Hypothalamus (tissue), 51 donors: Measurements from ENCODE around the gene NTN4.
"Not testable (repeated sequence)": the region's sequence is repeated elsewhere in the genome, so short reads cannot be mapped to it uniquely, and the experiment has no call there.

ENCODE experiments used
- DNase-seq, 51 donors: peaks; one replicate each; lab custom pipeline; 2025; lab: John Stamatoyannopoulos, UW

NTN4 gene

GRCh38 chr12:95802482-95803270 lies 12.1 kb upstream of the NTN4 start:
- no peak for DNase-seq

- DNase-seq: no peak
Observed at GRCh38 chr12:95796982-95797289, 6.4 kb upstream of the NTN4 start.

DNA sequence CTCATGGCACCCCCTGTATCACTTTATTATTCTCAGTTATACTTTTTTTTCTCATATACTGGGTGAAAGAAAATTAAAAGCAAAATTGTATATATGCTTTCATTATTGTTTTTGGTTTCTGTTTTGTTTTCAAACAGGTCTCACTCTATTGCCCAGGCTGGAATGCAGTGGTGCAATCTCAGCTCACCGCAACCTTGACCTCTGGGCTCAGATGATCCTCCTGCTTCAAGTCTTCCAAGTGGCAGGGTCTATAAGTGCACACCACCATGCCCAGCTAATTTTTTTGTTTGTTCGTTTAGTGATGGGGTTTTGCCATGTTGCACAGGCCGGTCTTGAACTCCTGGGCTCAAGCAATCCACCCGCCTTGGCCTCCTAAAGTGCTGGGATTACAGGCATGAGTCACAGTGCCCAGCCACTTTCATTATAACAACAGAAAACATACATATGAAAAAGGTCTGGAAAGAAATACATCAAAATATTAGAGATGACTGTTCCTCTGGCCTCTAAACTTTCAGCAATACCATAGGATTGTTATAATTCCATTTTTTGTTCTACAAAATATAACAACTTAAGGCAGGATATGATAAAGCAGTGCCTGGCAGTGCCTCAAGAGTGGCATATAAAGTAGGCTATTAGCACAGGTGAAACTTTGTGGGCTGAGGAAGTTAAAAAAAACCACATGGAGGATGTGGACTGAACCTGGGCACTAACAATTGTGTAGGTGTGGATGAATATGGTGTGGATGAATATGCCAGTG lies 5.8 kb upstream of the NTN4 start:
- no peak for DNase-seq

DNA sequence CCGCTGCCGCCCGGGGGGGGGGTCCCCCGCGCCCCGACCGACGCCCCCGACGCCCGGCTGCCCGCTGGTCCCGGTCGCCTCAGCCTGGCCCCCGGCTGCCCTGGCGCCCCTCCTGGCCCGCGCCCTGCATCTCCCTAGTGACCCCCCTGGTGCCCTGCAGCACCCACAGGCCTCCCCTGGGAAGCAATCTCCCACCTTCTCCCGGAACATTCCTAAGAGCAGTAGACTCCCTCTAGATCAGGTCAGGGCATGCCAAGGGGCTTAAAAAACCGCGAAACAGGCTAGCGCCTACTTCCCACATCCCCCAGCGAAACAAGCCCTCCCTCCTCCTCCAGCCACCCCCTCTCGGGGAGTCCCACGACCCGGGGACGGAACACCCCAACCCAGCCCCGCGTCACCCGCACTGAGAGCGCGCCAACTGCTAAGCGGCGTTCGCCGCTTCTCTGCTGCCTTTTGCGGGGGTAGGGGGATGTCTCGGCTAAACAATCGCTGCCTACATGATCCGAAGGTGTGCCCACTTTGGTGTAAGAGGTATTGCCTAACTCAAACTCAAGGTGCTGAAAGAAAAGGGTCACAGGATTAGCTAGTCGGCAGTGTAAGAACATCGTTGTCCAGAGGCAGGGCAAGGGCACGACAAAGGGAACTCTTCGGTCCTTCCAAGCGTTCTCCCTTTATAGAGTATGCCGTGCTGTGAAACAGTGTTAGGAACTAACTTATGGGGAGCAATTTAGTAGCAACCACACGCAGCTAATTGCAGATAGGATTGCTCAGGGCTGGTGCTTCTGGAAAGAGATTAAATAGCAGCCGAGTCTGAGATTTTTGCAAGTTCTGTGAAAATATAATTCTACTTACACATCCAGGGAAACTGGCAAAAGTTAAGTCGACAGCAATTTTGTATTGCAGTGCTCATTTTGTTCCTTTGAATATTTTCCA lies 619 bp upstream of the NTN4 start:
- peak in 5 of 51 donors; percentile 4 to 21 (median 6) for DNase-seq

GRCh38 chr12:95789126-95790032 lies 1.2 kb downstream of the NTN4 start:
- peak in 5 of 51 donors; percentile 12 to 40 (median 15) for DNase-seq

DNA sequence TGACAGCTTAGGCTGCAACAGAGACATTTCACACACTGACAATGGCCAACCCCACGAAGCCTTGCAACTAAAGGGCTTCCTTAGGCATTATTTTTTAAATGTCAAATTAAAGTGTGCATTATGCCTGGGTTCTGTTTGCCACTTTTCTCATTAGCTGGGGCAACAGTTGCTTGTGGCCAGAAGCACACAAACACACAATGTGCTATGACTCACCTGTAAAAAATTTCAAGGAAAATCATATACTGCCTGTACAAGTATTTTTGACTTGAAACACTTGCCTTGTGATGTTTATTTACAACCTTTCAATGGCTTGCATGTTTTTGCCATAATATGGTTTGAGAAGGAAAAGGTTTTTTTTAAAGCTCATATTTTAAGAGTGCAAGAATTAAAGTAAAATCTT lies 1.9 kb downstream of the NTN4 start:
- no peak for DNase-seq

DNA sequence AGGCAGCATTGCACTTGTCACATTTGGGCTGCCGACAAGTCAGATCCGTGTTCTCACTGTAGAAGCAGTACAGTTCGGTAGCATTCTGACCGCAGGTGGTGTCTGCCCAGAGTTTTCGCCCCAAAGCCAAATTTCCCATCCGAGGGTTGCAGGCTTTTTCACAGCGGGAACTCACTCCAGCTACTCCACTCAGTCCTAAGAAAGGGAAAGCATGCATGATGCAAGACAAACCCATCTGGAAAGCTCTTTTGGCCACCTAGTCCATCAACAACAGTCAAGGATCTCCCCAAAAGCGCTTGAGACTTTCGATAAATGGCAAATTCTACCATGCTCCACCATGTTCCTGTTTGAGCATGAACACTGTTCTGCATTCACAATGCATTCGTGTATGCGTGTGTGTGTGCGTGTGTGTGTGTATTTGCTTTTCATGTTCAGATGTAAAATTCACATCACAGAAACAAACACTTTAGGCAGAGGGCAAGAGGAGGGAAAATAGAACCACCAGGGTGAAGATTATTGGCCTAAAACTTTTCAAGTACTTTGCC lies 3.2 kb downstream of the NTN4 start:
- no peak for DNase-seq

- no peak for DNase-seq
Observed at GRCh38 chr12:95784915-95785314, 5.6 kb downstream of the NTN4 start.

DNA sequence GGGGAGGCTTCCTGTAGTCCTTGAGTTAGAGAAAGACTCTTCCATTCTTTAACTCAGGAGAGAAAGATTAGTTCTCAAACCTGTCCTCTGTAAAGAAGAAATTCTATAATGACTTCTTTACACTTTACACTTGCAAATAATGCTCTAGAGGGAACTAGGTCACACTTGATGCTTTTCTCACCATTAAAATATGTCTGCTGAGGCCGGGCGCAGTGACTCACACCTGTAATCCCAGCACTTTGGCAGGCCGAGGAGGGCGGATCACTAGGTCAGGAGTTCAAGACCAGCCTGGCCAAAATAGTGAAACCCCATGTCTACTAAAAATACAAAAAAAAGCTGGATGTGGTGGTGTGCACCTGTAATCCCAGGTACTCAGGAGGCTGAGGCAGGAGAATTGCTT lies 6.3 kb downstream of the NTN4 start:
- DNase-seq: no peak

- DNase-seq: not testable (repeated sequence)
Observed at GRCh38 chr12:95775466-95775865, 15.1 kb downstream of the NTN4 start.

DNA sequence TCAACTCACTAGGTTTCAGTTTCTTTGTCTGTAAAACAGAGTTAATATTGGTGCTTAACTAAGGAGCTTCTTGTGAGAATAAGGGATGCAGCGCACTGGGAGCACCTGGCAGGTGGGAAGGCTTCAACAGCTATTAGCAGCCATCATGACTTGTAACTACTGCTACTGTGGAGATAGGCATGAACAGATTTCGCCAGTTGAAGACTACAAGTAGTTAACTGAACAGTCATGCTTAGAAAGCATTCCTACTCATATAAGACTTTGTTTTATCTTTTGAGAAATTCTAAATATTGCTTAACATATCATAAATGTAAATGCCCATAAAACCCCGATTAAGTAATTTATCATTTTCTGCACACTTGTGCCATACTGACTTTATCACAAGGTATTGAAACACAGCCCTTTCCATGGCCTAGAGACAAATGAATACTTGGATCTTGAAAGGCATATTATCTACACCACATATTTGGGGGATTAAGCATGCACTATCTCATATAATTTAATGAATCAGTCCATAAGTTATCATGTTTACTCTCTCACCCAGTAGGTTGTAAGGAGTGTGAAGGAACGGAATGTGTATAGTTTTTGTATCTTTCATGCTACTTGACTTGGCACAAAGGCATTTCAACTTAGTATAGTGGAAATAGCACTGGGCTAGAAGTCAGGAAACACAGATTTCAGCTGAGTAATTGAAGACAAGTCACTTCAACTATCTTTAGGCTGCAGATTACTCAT lies 16.1 kb downstream of the NTN4 start:
- no peak for DNase-seq

DNA sequence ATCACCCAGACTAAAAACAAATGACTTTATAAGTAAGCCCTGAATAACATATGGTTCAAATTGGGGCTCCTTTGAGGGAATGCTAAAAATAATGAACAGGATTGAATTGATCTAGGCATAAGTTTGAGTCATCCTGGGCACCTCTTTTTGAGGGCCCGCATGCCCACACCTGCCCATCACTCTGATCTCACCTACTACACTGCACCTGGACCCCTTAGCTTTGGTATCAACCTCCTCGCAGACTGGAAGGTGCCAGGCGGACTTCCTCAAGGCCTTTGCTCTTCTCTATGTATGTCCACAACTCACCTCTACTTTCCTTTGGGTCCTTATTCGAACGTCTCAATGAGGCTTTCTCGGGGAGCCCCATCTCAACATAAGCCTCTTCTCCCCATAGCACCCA lies 17.2 kb downstream of the NTN4 start:
- DNase-seq: no peak

- no peak for DNase-seq
Observed at GRCh38 chr12:95767703-95768102, 22.9 kb downstream of the NTN4 start.

GRCh38 chr12:95766356-95767019 lies 24.1 kb downstream of the NTN4 start:
- no peak for DNase-seq

DNA sequence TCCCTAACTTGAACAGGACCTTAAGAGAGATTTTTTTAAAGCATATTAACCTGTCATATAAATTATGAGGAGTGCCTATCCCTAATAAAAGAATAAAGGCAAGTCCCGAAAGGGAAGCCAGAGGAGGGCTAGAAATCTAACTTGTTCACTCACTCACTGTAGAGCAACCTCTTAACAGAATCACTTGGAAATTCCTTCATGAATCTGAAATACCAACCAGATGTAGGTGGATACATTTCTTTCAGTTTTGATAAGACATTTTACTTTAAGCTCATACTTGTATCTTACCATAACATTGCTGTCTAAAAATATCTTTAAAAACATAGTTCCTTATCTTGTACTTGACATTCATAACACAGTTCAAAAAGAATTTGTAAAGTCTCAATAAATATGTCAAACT lies 25.7 kb downstream of the NTN4 start:
- no peak for DNase-seq

DNA sequence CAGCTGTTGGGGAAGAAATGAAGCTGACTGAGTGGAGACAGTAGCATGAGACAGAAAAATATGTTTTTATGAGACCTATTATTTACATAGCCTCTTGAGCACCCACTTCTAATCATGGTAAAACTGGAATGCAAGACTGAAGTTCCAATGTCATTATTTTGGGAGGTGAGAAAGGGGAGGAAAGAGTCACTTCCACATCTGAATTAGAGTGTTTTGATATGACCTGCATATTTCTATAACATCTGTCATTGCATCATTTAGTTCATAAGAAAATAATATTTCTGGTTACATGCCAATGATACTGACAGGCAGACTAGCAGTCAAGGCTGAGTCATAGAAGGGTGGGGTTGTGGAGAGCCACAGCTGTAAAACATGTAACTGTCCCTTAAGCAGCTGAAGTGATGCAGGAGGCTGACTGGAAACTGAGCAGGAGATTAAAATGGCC lies 26.7 kb downstream of the NTN4 start:
- no peak for DNase-seq

DNA sequence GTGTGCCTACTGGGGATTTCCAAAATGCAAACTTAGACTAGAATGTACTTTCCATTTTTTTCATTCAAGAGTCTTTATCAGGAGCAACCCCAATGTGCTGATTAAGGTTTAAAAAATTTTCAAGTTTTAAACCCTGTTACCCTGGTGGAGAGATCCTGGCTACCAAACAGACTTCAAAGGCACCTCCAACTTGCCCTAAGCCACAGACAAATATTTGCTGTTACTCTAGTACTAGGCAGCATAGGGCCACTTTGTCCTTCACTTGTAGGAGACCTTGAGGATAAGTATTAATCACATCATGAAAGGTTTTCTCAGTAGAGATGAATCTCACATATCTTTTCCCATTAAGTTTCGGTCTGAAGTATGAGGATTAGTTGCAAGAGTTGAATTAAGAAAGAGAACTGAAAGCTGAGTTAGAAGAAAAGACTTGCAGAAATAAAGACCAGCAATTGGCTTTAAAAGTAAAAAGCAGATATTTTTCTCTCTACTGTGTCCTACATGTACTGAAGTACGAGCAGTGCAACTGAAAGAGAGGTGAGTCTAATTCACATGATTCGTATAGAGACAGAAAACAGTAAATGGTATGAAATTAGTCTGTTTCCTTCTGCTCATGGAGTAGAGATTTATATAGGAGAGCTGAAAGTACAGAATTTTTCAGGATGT lies 28.3 kb downstream of the NTN4 start:
- no peak for DNase-seq

DNA sequence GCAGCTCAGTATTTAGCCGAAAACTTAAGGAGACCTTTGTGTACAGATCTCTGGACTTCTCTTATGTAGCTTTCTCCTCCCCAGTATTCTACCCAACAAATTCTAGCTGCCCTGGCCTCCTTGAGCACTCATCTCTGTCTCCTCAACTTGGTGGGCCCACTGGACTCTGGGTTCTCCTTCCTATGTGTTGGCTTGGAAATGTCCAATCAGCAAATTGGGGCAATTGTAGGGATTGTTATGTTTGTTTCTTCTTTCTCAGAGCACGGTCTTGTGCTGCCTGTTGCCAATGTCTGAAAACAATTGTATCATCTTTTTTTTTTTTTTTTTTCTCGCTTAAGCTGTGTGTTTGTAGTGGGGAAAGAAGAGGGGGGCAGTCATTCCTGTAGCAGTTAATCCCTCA lies 30.2 kb downstream of the NTN4 start:
- no peak for DNase-seq
